DMS53 treated with DMSO at 0.1 percent for 48 hours (cell line): ENCODE measurements around the gene EPGN.
"Not testable (repeated sequence)": the region's sequence is repeated elsewhere in the genome, so short reads cannot be mapped to it uniquely, and the experiment has no call there.

Experiments used
- DNase-seq: peaks from one replicate; lab custom pipeline; 2025; ENCODE audit not compliant: unreplicated experiment; lab: John Stamatoyannopoulos, UW

Gene EPGN

GRCh38 chr4:74335341-74336021, 27.2 kb downstream of the EPGN start:
- DNase-seq, result no peak

GRCh38 chr4:74338792-74339333, 30.6 kb downstream of the EPGN start:
- DNase-seq, result no peak

- DNase-seq, result no peak
Measured at GRCh38 chr4:74339501-74339900, 31.2 kb downstream of the EPGN start.

- not testable (repeated sequence) for DNase-seq
Measured at GRCh38 chr4:74340421-74340820, 32.2 kb downstream of the EPGN start.

GRCh38 chr4:74344031-74344430, 35.8 kb downstream of the EPGN start:
- no peak for DNase-seq

- DNase-seq, result no peak
Measured at GRCh38 chr4:74353858-74354257, 45.6 kb downstream of the EPGN start.

GRCh38 chr4:74357965-74358364, 49.7 kb downstream of the EPGN start:
- DNase-seq, result no peak

- DNase-seq, result no peak
Measured at GRCh38 chr4:74361671-74362070, 53.4 kb downstream of the EPGN start.

- no peak for DNase-seq
Measured at GRCh38 chr4:74362347-74362746, 54.1 kb downstream of the EPGN start.

- DNase-seq, result no peak
Measured at GRCh38 chr4:74364256-74364651, 56.0 kb downstream of the EPGN start.

- DNase-seq, result peak; percentile 13
Measured at GRCh38 chr4:74364652-74365491, 56.6 kb downstream of the EPGN start, which contains the start of gene EREG. Gene EREG (plus strand): TSS chr4:74365145. CDS start chr4:74365309, 164 bp downstream.

- no peak for DNase-seq
Measured at GRCh38 chr4:74365761-74366160, 57.5 kb downstream of the EPGN start.
